OCI-LY7 (cell line): ENCODE results near the gene APOA1. TPM values are rescaled to one million over a fixed set of nuclear protein-coding genes. Genes with fewer than 3 reads are reported as not detected.

Source experiments
- BruUV-seq: library from RNA; stranded (reverse); fragments of 400-500 nt; replicated peaks from 2 replicates; lab custom pipeline; 2021; lab: Mats Ljungman, UMichigan
- CTCF ChIA-PET: fragments of 300-600 bp; sonication (Branson Sonifier 250); formaldehyde crosslinking; loops from one replicate; lab custom pipeline; 2022; ENCODE audit warnings: antibody characterized with exemption; ENCODE audit not compliant: unreplicated experiment; lab: Charles Lee
- POLR2A ChIA-PET: fragments of 300-600 bp; sonication (Branson Sonifier 250); formaldehyde crosslinking; loops from one replicate; lab custom pipeline; 2022; ENCODE audit warnings: antibody characterized with exemption; lab: Charles Lee
- DNase-seq: peaks from one replicate; pipeline ENCODE4 v3.0.0-alpha.2; 2015; ENCODE audit warnings: low spot score
- H2AFZ ChIP-seq: fragments of 200-600 bp; sonication (generic), shearing (Covaris generic); 2 replicates; pipeline ENCODE4 v1.6.1; 2014; ENCODE audit warnings: mild to moderate bottlenecking, antibody characterized with exemption, low read length, moderate library complexity
- H3K27ac ChIP-seq: fragments of 200-600 bp; sonication (generic); 2 replicates; pipeline ENCODE4 v1.5.1; 2014; ENCODE audit warnings: mixed run types, low read depth, mild to moderate bottlenecking, moderate library complexity, low read length, inconsistent platforms; ENCODE audit not compliant: poor library complexity, severe bottlenecking
- H3K36me3 ChIP-seq: fragments of 200-600 bp; sonication (generic); 2 replicates; pipeline ENCODE4 v1.6.1; 2014; ENCODE audit warnings: mild to moderate bottlenecking, antibody characterized with exemption, low read length, moderate library complexity, mixed read lengths; ENCODE audit not compliant: insufficient read depth
- H3K4me1 ChIP-seq: fragments of 200-600 bp; sonication (generic); 2 replicates; pipeline ENCODE4 v1.5.1; 2014; ENCODE audit warnings: mild to moderate bottlenecking, low read length; ENCODE audit not compliant: insufficient read depth, poor library complexity, severe bottlenecking
- H3K4me2 ChIP-seq: fragments of 200-600 bp; sonication (generic); 2 replicates; pipeline ENCODE4 v1.6.1; 2014; ENCODE audit warnings: mild to moderate bottlenecking, low read length
- H3K4me3 ChIP-seq: fragments of 200-600 bp; sonication (generic); 2 replicates; pipeline ENCODE4 v1.5.1; 2014; ENCODE audit warnings: mild to moderate bottlenecking, low read depth, low read length; ENCODE audit not compliant: poor library complexity, severe bottlenecking
- H3K79me2 ChIP-seq: fragments of 200-600 bp; sonication (generic); 2 replicates; pipeline ENCODE4 v1.6.1; 2016; ENCODE audit warnings: low read depth, mild to moderate bottlenecking, low read length, moderate library complexity, mixed read lengths; ENCODE audit not compliant: insufficient read depth
- H3K9me2 ChIP-seq: fragments of 200-600 bp; sonication (generic); 2 replicates; pipeline ENCODE4 v1.6.1; 2016; ENCODE audit warnings: mild to moderate bottlenecking, low read length, mixed read lengths; ENCODE audit not compliant: insufficient read depth
- H3K9me3 ChIP-seq: fragments of 200-600 bp; sonication (generic); 2 replicates; pipeline ENCODE4 v1.6.1; 2014; ENCODE audit warnings: mild to moderate bottlenecking, mixed run types, low read length, mixed read lengths
- H4K20me1 ChIP-seq: fragments of 200-600 bp; sonication (generic); 2 replicates; pipeline ENCODE4 v1.6.1; 2014; ENCODE audit warnings: mild to moderate bottlenecking, antibody characterized with exemption, low read length, moderate library complexity, mixed read lengths; ENCODE audit not compliant: insufficient read depth
- EZH2phosphoT487 ChIP-seq: fragments of 200-600 bp; sonication (generic); IDR thresholded peaks from 2 replicates; pipeline ENCODE4 v1.6.1; 2018; ENCODE audit warnings: low read depth, borderline replicate concordance, mild to moderate bottlenecking, mixed run types, antibody characterized with exemption, low read length, moderate library complexity, mixed read lengths
- intact Hi-C: fragments of 100-400 bp; cut with micrococcal nuclease; formaldehyde crosslinking; loops from one replicate; pipeline ENCODE4 v1.10.0; 2022; ENCODE audit not compliant: unreplicated experiment
- total RNA-seq, 2 experiments: library from RNA; depleted of rRNA in 1 of 2; stranded (reverse); fragments of >200 nt in 1 of 2; shearing (Covaris generic) in 1 of 2; gene quantifications; 2 replicates each; pipeline ENCODE4 v1.2.3, GENCODE V29; 2014 to 2022
- TF ChIP-seq, protein P1 (sequence below): fragments of 200-600 bp; sonication (generic); conservative IDR thresholded peaks from 2 replicates; pipeline ENCODE4 v1.5.1; 2014; ENCODE audit warnings: mild to moderate bottlenecking, antibody characterized with exemption, low read length, moderate library complexity, mixed read lengths

APOA1 gene
- total RNA-seq, 2 experiments from 2014 or later, result 0.22 TPM; not detected in 1

DNA sequence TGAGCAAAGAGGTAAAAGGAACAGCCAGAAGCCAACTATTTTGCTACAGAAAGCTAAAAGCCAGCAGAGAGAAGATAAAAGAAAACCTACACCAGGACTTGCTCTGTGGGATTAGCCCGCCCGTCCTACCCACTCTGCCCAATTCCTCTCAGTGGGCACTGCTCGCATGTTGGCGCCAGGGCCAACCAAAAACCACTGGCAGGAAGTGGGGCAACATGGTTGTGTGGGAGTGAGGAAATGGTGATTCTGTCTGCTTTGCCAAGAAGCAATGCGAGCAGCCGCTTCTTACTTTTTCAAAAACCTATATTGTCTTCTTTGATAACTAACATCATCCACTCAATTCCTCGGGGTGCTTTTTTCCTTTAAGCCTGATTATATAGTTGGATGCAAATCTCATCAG, 14.2 kb upstream of the APOA1 start:
- Histone ChIP-seq H3K79me2 (no peaks in the 10 kb centered on the region), H4K20me1 (no peaks in the 10 kb centered on the region), H3K9me2 (no peaks in the 10 kb centered on the region), H2AFZ (no peak overlapping the region), H3K4me1 (peaks cover 28% of the 10 kb centered on the region), H3K9me3 (no peaks in the 10 kb centered on the region), H3K4me3 (no peak overlapping the region), H3K27ac (no peak overlapping the region), H3K4me2 (no peak overlapping the region), H3K36me3 (peaks cover 75% of the 10 kb centered on the region)
- no peak for DNase-seq
- CTCF ChIA-PET, result interaction anchor here (1.0 kb wide), 1 partner anchor 15 kb away, joined by 3 read pairs; no protein-coding TSS in a partner anchor
- POLR2A ChIA-PET, result interaction anchor here (1.2 to 1.3 kb wide), 2 partner anchors 9 to 16 kb away, joined by 3 read pairs; no protein-coding TSS in a partner anchor
- intact Hi-C loops, result no loop called here
- TF ChIP-seq EZH2phosphoT487, result no peak
- TF ChIP-seq, protein P1, sequence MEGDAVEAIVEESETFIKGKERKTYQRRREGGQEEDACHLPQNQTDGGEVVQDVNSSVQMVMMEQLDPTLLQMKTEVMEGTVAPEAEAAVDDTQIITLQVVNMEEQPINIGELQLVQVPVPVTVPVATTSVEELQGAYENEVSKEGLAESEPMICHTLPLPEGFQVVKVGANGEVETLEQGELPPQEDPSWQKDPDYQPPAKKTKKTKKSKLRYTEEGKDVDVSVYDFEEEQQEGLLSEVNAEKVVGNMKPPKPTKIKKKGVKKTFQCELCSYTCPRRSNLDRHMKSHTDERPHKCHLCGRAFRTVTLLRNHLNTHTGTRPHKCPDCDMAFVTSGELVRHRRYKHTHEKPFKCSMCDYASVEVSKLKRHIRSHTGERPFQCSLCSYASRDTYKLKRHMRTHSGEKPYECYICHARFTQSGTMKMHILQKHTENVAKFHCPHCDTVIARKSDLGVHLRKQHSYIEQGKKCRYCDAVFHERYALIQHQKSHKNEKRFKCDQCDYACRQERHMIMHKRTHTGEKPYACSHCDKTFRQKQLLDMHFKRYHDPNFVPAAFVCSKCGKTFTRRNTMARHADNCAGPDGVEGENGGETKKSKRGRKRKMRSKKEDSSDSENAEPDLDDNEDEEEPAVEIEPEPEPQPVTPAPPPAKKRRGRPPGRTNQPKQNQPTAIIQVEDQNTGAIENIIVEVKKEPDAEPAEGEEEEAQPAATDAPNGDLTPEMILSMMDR, result no peak
- no TSS peak for BruUV-seq

- TF ChIP-seq, protein P1, result no peak
- TF ChIP-seq EZH2phosphoT487, result no peak
- Histone ChIP-seq H3K79me2 (no peaks in the 10 kb centered on the region), H2AFZ (no peak overlapping the region), H3K36me3 (peaks cover 81% of the 10 kb centered on the region), H3K4me1 (peaks cover 28% of the 10 kb centered on the region), H3K27ac (no peak overlapping the region), H3K9me2 (no peaks in the 10 kb centered on the region), H4K20me1 (no peaks in the 10 kb centered on the region), H3K4me2 (no peak overlapping the region), H3K4me3 (no peak overlapping the region), H3K9me3 (no peaks in the 10 kb centered on the region)
- ChIA-PET POLR2A (interaction anchor here (1.0 kb wide), 1 partner anchor 260 kb away, joined by 3 read pairs; no protein-coding TSS in a partner anchor), CTCF (no interaction called here)
- no peak for DNase-seq
- no TSS peak for BruUV-seq
- intact Hi-C loops, result no loop called here
These were observed 12.1 kb upstream of the APOA1 start for GRCh38 chr11:116849486-116849885.

DNA sequence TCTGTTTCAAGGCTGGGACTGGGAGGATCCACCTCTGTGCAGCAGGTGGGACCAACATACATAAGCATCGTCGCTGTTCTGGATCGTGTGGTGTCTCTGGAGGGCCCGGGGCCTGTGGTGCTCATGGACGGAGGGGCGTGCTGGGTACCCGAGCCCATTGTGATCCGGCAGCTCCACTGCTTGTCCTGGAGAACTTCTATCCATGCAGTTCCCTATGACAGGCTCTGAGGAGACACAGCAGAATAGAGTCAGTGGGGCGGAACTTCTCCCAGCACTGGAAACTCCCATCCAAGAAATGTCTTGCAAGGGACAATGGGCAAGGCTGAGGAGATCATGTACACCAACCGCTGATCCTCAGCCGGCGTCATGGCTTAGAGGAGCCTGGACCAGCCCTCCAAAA, 11.6 kb upstream of the APOA1 start:
- H3K4me1 ChIP-seq, result peaks cover 23% of the 10 kb centered on the region

More for the DNA sequence above, 11.6 kb upstream of the APOA1 start:
- H3K79me2 ChIP-seq, result no peaks in the 10 kb centered on the region
- peaks cover 77% of the 10 kb centered on the region for H3K36me3 ChIP-seq
- no peak overlapping the region for H2AFZ ChIP-seq
- ChIA-PET CTCF (no interaction called here), POLR2A (no interaction called here)
- BruUV-seq, result no TSS peak
- intact Hi-C loops, result no loop called here
- no peak overlapping the region for H3K4me2 ChIP-seq
- TF ChIP-seq, protein P1, result no peak
- no peak for TF ChIP-seq EZH2phosphoT487
- no peaks in the 10 kb centered on the region for H3K9me3 ChIP-seq
- H3K4me3 ChIP-seq, result no peak overlapping the region
- H3K27ac ChIP-seq, result no peak overlapping the region
- H3K9me2 ChIP-seq, result no peaks in the 10 kb centered on the region
- DNase-seq, result no peak
- no peaks in the 10 kb centered on the region for H4K20me1 ChIP-seq
